Activated naive CD8-positive, alpha-beta T cell (primary cell): Measurements from ENCODE around the gene PODN.

Source experiments
- H3K27ac Mint-ChIP-seq: one replicate; pipeline ENCODE4 v1.8.0; 2021; ENCODE audit warnings: mixed read lengths
- H3K27me3 Mint-ChIP-seq: one replicate; pipeline ENCODE4 v1.8.0; 2021; ENCODE audit warnings: mixed read lengths
- H3K36me3 Mint-ChIP-seq: one replicate; pipeline ENCODE4 v1.8.0; 2021; ENCODE audit warnings: mixed read lengths
- H3K4me1 Mint-ChIP-seq: one replicate; pipeline ENCODE4 v1.8.0; 2021; ENCODE audit warnings: low read depth, mixed read lengths
- H3K4me3 Mint-ChIP-seq: one replicate; pipeline ENCODE4 v1.8.0; 2021; ENCODE audit warnings: mild to moderate bottlenecking, mixed read lengths
- H3K9me3 Mint-ChIP-seq: one replicate; pipeline ENCODE4 v1.8.0; 2021; ENCODE audit warnings: low read depth, mixed read lengths

The PODN gene

GRCh38 chr1:53076721-53077598, 14.9 kb downstream of the PODN start:
- H3K27me3 Mint-ChIP-seq = no peaks in the 10 kb centered on the region
- H3K9me3 Mint-ChIP-seq = no peaks in the 10 kb centered on the region
- H3K4me1 Mint-ChIP-seq = no peaks in the 10 kb centered on the region
- no peak overlapping the region for H3K4me3 Mint-ChIP-seq
- H3K36me3 Mint-ChIP-seq = no peaks in the 10 kb centered on the region
- H3K27ac Mint-ChIP-seq = no peak overlapping the region

- Mint-ChIP-seq H3K36me3 (no peaks in the 10 kb centered on the region), H3K4me1 (no peaks in the 10 kb centered on the region), H3K27me3 (no peaks in the 10 kb centered on the region), H3K9me3 (no peaks in the 10 kb centered on the region), H3K4me3 (no peak overlapping the region), H3K27ac (no peak overlapping the region)
These were observed 15.6 kb downstream of the PODN start for GRCh38 chr1:53077599-53077965.

- Mint-ChIP-seq H3K4me3 (no peak overlapping the region), H3K36me3 (no peaks in the 10 kb centered on the region), H3K9me3 (no peaks in the 10 kb centered on the region), H3K27ac (no peak overlapping the region), H3K27me3 (no peaks in the 10 kb centered on the region), H3K4me1 (no peaks in the 10 kb centered on the region)
These were observed 16.5 kb downstream of the PODN start for GRCh38 chr1:53078333-53079101.

GRCh38 chr1:53079251-53079650, 17.2 kb downstream of the PODN start:
- no peaks in the 10 kb centered on the region for H3K4me1 Mint-ChIP-seq
- no peak overlapping the region for H3K27ac Mint-ChIP-seq
- no peaks in the 10 kb centered on the region for H3K36me3 Mint-ChIP-seq
- no peaks in the 10 kb centered on the region for H3K9me3 Mint-ChIP-seq
- no peaks in the 10 kb centered on the region for H3K27me3 Mint-ChIP-seq
- H3K4me3 Mint-ChIP-seq = no peak overlapping the region

GRCh38 chr1:53080041-53080440, 18.0 kb downstream of the PODN start:
- Mint-ChIP-seq H3K4me3 (no peak overlapping the region), H3K9me3 (no peaks in the 10 kb centered on the region), H3K27ac (no peak overlapping the region), H3K27me3 (no peaks in the 10 kb centered on the region), H3K36me3 (no peaks in the 10 kb centered on the region), H3K4me1 (no peaks in the 10 kb centered on the region)

- no peaks in the 10 kb centered on the region for H3K36me3 Mint-ChIP-seq
- H3K27me3 Mint-ChIP-seq = no peaks in the 10 kb centered on the region
- H3K9me3 Mint-ChIP-seq = no peaks in the 10 kb centered on the region
- H3K4me1 Mint-ChIP-seq = no peaks in the 10 kb centered on the region
- no peak overlapping the region for H3K27ac Mint-ChIP-seq
- no peak overlapping the region for H3K4me3 Mint-ChIP-seq
These were observed 18.8 kb downstream of the PODN start for GRCh38 chr1:53080769-53081168.

- H3K27ac Mint-ChIP-seq = no peak overlapping the region
- H3K4me3 Mint-ChIP-seq = no peak overlapping the region
- H3K4me1 Mint-ChIP-seq = no peaks in the 10 kb centered on the region
- H3K9me3 Mint-ChIP-seq = no peaks in the 10 kb centered on the region
- no peaks in the 10 kb centered on the region for H3K36me3 Mint-ChIP-seq
- no peaks in the 10 kb centered on the region for H3K27me3 Mint-ChIP-seq
These were observed 19.5 kb downstream of the PODN start for GRCh38 chr1:53081384-53082066.

GRCh38 chr1:53082826-53083455, 20.9 kb downstream of the PODN start:
- no peaks in the 10 kb centered on the region for H3K9me3 Mint-ChIP-seq
- no peaks in the 10 kb centered on the region for H3K27me3 Mint-ChIP-seq
- no peak overlapping the region for H3K27ac Mint-ChIP-seq
- H3K4me1 Mint-ChIP-seq = no peaks in the 10 kb centered on the region
- H3K4me3 Mint-ChIP-seq = no peak overlapping the region
- H3K36me3 Mint-ChIP-seq = no peaks in the 10 kb centered on the region

GRCh38 chr1:53083636-53084588, 21.9 kb downstream of the PODN start:
- Mint-ChIP-seq H3K27me3 (no peaks in the 10 kb centered on the region), H3K9me3 (no peaks in the 10 kb centered on the region), H3K27ac (no peak overlapping the region), H3K4me1 (no peaks in the 10 kb centered on the region), H3K36me3 (no peaks in the 10 kb centered on the region), H3K4me3 (no peak overlapping the region)

- no peaks in the 10 kb centered on the region for H3K27me3 Mint-ChIP-seq
- no peaks in the 10 kb centered on the region for H3K9me3 Mint-ChIP-seq
- H3K4me1 Mint-ChIP-seq = no peaks in the 10 kb centered on the region
- no peaks in the 10 kb centered on the region for H3K36me3 Mint-ChIP-seq
- H3K27ac Mint-ChIP-seq = no peak overlapping the region
- H3K4me3 Mint-ChIP-seq = no peak overlapping the region
These were observed 22.6 kb downstream of the PODN start for GRCh38 chr1:53084589-53084971.

GRCh38 chr1:53085405-53085804, 23.4 kb downstream of the PODN start:
- no peaks in the 10 kb centered on the region for H3K4me1 Mint-ChIP-seq
- no peaks in the 10 kb centered on the region for H3K36me3 Mint-ChIP-seq
- H3K27ac Mint-ChIP-seq = no peak overlapping the region
- no peaks in the 10 kb centered on the region for H3K9me3 Mint-ChIP-seq
- no peak overlapping the region for H3K4me3 Mint-ChIP-seq
- H3K27me3 Mint-ChIP-seq = no peaks in the 10 kb centered on the region

GRCh38 chr1:53086491-53087070, 24.6 kb downstream of the PODN start:
- no peak overlapping the region for H3K4me3 Mint-ChIP-seq
- no peaks in the 10 kb centered on the region for H3K27me3 Mint-ChIP-seq
- no peaks in the 10 kb centered on the region for H3K9me3 Mint-ChIP-seq
- no peak overlapping the region for H3K27ac Mint-ChIP-seq
- H3K4me1 Mint-ChIP-seq = no peaks in the 10 kb centered on the region
- no peaks in the 10 kb centered on the region for H3K36me3 Mint-ChIP-seq

GRCh38 chr1:53087332-53088285, 25.6 kb downstream of the PODN start:
- Mint-ChIP-seq H3K4me1 (no peaks in the 10 kb centered on the region), H3K4me3 (no peak overlapping the region), H3K9me3 (no peaks in the 10 kb centered on the region), H3K36me3 (no peaks in the 10 kb centered on the region), H3K27ac (no peak overlapping the region), H3K27me3 (no peaks in the 10 kb centered on the region)
